ENCODE measurements around the gene DCAF4.

Gene DCAF4

GRCh38 chr14:72894323-72894622, 32.0 kb upstream of the DCAF4 start:
- DNase-seq (ENCODE audit: low read depth in 2 of 3, low spot score in 2 of 3), result no peak

- no peak for DNase-seq (ENCODE audit: low read depth in 2 of 3, low spot score in 2 of 3)
Measured at GRCh38 chr14:72894623-72895378, 31.5 kb upstream of the DCAF4 start.

GRCh38 chr14:72898448-72898847, 27.8 kb upstream of the DCAF4 start:
- DNase-seq (ENCODE audit: low read depth in 2 of 3, low spot score in 2 of 3), result no peak

DNA sequence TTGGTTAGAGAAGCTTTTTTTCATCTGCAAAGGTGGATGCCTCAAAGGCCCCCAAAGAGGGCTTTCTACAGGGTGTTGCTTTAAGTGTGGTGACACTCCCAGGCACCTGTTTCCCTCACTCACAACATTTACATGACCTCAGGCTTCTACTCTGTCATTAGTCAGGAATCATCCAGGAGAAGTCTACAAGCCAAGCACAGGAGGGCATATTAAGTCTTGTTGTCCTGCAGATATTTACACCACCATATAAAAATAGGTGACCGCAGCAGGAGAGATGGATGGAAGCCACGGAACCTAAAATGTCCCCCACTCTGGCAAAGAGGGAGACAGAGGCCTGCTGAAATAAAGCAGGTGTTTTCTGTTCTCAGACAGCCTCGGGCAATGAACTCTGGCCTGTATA, 24.9 kb upstream of the DCAF4 start:
- no peak for DNase-seq (ENCODE audit: low read depth in 2 of 3, low spot score in 2 of 3)

DNA sequence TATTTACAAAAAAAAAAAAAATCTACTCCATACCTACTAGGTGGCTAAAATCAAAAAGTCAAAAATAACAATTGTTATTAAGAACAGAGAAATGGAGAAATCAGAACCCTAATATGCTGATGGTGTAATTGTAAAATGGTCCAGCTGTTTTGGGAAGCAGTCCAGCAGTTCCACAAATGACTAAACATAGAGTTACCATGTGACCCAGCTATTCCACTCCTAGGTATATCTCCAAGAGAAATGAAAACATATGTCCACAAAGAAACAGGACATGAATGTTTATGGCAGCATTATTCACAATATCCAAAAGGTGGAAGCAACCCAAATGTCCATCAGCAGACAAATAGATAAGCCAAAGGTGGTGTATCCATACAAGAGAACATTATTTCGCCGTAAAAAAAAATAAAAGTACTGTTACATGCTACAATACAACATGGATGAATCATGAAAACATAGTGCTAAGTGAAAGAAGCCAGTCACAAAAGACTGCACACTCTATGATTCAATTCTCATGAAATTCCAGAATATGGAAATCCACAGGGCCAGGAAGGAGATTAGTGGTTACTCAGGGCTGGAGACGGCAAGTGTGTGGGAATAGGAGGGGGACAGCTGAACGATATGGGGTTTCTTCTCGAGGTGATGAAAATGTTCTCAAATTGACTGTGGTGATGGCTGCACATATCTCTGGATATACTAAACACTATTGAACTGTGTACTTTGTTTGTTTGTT, 23.3 kb upstream of the DCAF4 start:
- DNase-seq (ENCODE audit: low read depth in 2 of 3, low spot score in 2 of 3), result no peak

GRCh38 chr14:72903716-72904115, 22.5 kb upstream of the DCAF4 start:
- no peak for DNase-seq (ENCODE audit: low read depth in 2 of 3, low spot score in 2 of 3)

DNA sequence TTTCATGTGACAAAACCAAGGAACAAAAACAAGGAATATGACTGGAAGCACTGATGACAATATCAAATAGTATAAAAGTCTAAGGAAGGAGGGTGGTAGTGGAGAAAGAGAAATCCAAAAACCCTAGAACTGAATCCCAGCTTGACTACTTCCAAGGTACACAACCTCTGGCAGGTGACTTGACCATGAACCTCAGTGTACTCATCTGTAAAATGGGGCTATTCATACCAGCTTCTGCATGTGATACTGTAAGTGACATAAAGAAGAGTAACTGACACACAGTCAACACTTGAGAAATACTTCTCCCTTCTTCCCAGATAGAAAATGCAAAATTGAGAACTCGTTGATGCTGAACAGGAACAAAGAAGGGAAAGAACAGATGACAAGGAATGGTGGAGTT, 22.0 kb upstream of the DCAF4 start:
- no peak for DNase-seq (ENCODE audit: low read depth in 2 of 3, low spot score in 2 of 3)

DNA sequence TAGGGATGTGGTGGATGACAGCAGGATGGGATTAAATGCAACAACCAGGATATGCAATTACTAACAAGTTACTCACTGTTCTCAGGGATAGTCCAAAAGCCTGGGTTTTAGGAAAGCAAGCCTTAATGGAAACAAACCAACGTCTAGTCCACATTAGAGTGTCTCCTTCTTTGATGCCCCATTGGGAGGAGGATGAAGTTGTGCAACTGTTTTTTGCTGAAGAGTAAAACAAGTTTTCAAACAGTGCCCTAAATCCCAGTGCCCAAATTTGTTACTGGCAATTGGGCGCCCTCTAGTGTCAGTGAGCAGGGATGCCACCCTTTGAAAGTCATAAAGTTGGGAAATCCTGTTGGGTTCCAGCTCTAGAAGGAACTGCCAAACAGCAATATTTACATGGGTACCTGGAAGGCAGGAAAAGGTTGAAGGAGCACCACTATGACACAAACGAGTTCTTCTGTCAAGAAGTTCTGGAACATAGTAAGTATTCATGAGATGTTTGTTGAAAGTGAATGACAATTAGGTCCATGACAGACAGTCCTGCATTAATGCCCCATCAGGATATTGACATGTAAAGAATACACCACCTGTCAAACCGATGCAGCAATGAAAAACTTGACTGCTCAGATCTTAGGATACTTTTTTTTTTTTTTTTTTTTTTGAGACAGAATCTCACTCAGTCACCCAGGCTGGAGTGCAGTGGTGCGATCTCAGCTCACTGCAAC, 21.3 kb upstream of the DCAF4 start:
- DNase-seq (ENCODE audit: low read depth in 2 of 3, low spot score in 2 of 3), result no peak

DNA sequence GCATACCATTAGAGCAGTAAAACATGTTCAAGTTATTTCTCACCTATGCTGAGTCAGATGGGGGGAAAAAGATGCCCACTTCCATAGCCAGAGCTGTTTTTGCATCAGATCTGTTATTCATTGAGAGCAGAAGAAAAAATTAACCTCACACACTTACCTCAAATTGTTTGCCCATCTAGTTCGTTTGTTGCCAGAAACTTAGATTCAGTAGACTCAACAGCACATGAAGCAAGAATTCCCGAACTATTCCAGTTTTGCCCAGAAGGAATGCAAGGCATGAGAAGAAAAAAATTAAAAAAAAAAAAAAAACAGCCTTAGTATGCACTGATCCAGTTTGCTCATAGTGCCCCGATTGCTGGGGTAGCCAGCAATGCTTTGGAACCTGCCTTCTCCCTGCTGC, 19.9 kb upstream of the DCAF4 start:
- no peak for DNase-seq (ENCODE audit: low read depth in 2 of 3, low spot score in 2 of 3)

DNA sequence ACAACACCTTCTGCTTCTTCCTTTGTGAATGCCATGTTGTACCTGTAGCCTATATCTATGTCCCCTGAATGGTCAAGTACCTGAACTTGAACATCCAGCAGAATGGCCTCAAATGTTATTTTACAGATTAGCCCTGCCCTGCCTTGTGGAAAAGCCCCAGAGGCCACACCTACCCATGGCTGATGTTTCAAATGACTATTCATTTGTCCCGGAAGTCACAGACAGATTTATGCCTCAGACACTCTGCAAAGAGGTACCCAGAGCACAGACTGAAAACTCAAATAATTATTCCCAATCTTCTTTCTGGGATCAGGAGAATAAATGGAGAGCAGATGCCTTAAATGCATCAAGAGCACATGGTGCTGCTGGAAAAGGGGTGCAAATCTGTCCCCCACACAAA, 19.4 kb upstream of the DCAF4 start:
- no peak for DNase-seq (ENCODE audit: low read depth in 2 of 3, low spot score in 2 of 3)

DNA sequence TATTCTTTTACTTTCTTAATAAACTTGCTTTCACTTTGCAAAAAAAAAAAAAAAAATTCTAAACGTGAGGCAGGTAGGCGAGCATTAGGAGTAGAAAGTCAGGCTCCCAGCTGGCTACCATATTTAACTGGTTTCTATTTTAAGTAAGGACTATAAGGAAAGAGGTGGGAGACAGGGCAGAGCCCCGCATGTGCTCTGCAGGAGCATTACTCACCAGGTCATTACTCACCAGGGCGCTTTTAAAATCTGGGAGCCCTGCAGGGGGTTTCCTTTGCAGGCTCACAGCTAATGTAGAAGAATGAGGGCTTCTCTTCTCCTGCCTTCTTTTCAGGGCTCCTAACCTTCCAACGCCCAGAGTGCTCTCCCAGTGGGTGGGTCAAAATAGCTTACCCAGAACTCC, 18.4 kb upstream of the DCAF4 start:
- DNase-seq (ENCODE audit: low read depth in 2 of 3, low spot score in 2 of 3), result no peak

DNA sequence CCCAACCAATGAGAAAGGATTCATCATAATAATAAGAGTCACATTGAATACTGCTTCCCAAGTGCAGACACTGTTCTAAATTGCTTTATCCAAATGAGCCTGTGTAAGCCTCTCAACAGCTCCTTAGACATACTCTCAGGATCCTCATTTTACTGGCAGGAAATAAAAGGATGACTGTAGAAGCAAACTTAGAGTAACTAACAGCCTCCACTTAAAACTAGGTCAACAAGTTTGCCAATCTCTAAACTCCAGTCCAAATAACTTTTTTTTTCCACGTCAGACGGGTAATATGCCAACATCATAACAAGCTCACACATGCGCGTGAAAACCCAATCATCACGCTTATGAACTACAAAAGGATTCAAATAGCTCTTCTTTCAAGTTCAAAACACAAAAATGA, 17.1 kb upstream of the DCAF4 start:
- no peak for DNase-seq (ENCODE audit: low read depth in 2 of 3, low spot score in 2 of 3)

GRCh38 chr14:72913809-72914208, 12.5 kb upstream of the DCAF4 start:
- DNase-seq (ENCODE audit: low read depth in 2 of 3, low spot score in 2 of 3), result no peak

GRCh38 chr14:72916174-72916573, 10.1 kb upstream of the DCAF4 start:
- DNase-seq (ENCODE audit: low read depth in 2 of 3, low spot score in 2 of 3), result no peak

- DNase-seq (ENCODE audit: low read depth in 2 of 3, low spot score in 2 of 3), result no peak
Measured at GRCh38 chr14:72917094-72917802, 9.0 kb upstream of the DCAF4 start.

DNA sequence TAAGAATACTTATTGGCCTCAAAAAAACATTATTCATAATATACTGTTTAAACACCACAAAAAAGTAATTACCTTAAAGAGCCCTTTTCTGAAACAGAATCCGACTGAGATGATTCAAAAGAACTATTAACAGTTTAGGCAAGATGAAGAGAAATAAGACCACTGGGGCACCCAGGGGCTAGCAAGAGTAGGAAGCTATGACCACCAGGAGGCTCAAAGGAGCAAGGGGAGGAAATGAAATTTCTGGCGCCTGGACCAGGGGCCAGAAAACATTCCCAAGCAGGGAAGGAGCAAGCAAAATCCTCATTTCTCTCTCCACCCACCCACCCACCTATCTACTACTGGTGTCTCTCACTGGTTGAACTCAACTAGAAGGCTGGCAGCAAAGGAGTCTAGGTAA, 6.3 kb upstream of the DCAF4 start:
- no peak for DNase-seq (ENCODE audit: low read depth in 2 of 3, low spot score in 2 of 3)

DNA sequence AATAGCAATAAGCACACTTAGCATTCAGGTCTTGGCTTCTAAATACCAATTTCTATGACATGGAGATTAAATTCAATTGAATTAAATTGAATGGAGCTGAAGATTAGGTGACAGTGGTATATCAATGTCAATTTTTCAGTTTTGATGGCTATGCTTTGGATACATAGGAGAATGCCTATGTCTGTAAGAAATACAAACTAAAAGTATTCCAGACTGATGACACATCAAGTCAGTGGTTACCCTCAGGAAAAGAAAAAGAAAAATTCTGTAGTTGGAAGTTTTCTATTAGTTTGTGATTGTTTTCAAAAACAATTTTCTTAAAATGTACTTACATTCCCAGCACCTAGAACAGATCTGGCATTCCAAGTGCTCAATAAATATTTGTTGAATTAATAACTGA, 4.9 kb upstream of the DCAF4 start:
- no peak for DNase-seq (ENCODE audit: low read depth in 2 of 3, low spot score in 2 of 3)

GRCh38 chr14:72924337-72924736, 1.9 kb upstream of the DCAF4 start:
- no peak for DNase-seq (ENCODE audit: low read depth in 2 of 3, low spot score in 2 of 3)

DNA sequence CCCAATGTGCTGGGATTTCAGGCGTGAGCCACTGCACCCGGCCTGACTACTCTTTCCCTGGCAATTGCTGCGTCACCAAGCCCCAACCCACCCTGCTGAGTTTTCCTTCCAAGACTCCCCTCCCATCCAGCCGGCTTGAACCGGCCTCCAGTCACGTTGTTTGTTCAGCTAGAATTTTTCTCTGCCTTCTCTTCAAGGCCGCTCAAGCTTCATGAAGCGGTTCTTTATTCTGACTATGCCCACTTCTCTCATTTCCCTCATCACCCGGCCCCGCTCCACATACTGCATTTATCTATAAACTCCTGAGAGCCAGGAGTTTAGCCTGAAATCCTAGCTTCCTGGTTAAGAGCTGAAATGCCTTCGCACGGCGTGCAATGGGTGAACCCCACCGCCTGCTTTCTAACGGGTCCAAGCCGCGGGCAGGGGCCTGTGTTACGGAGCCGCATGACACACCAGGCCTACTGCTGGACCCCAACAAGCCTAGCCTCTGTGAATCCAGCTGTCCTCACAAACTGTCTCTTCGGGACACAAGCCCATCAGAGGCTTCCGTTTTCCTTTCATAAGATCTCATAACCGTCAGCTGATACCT, 999 bp upstream of the DCAF4 start:
- no peak for DNase-seq (ENCODE audit: low read depth in 2 of 3, low spot score in 2 of 3)

DNA sequence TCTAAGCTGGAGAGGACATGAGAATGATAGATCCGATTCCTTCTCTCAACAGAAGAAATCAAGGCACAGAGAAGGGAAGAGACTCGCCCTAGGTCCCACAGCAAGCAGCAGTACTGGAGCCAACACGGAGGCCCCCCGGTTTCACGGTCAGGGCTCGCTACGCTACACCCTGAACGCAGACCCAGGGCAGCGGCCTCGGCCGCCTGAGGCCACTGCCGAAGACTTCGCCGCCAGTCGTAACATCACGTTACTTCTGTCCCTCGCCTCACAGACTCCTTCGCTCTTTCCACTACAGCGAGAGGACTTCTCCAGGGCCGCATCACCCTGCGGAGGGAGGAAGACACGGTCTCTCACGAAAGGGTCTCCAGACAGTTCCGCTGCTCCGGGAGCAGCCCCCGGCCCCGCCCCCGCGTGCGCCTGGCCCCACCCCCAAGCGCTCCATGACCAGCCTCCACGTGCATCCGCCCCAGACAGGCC, 411 bp upstream of the DCAF4 start:
- DNase-seq (ENCODE audit: low read depth in 2 of 3, low spot score in 2 of 3), result no peak

DNA sequence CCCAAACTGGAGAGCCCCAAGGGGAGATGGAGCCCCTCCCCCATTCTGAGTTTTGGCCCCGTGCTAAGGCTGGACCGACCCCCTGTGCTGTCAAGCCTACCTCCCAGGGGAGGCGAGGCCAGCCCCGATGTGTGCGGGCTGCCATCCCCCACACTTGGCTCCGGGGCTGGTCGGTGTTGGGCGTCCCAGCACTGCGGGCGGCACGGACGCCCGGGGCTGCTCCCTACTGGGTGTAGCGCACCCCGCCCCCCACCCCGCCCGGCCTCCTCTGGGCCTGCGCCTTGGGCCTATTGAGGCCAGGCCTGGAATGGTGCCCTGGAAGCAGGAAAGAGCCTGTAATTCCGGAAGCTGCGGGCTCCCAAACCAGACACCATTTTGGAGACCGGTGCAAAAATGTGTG, 2.6 kb downstream of the DCAF4 start:
- no peak for DNase-seq (ENCODE audit: low read depth in 2 of 3, low spot score in 2 of 3)

All from activated CD8-positive, alpha-beta memory T cell treated with anti-CD3 and anti-CD28 coated beads for 48 hours (primary cell).